Body of pancreas (tissue), 4 donors: Measurements from ENCODE around the gene KLF7. TPM values are rescaled to one million over a fixed set of nuclear protein-coding genes. Genes with fewer than 3 reads are reported as not detected.
A peak's percentile ranks its signal among the peaks of the same experiment; 100 is the strongest.

Experiments used
- ATAC-seq: fragments of 150-250 bp; one replicate; pipeline ENCODE4 v1.9.1; 2016
- DNase-seq, 4 donors: peaks; one replicate each; pipeline ENCODE4 v3.0.0-alpha.2; 2019
- H3K27ac ChIP-seq, 4 donors: fragments of 200-600 bp; sonication (generic); 1 replicate in 3 of 4; 2 replicates in 1 of 4; pipeline versions ENCODE4 v1.5.1 to v1.6.1; 2016 to 2019; ENCODE audit warnings: mild to moderate bottlenecking in 1 of 4, mixed read lengths in 1 of 4, moderate library complexity in 1 of 4
- H3K27me3 ChIP-seq, 2 donors: fragments of 200-600 bp; sonication (generic); one replicate each; pipeline ENCODE4 v1.6.0; 2016; ENCODE audit warnings: mild to moderate bottlenecking in 1 of 2
- H3K36me3 ChIP-seq, 2 donors: fragments of 200-600 bp; sonication (generic); replicated peaks in 1 of 2; 2 replicates each; pipeline ENCODE4 v1.5.1; 2016; ENCODE audit warnings: low read depth in 2 of 2; ENCODE audit not compliant: insufficient read depth in 1 of 2
- H3K4me1 ChIP-seq: fragments of 200-600 bp; sonication (generic); one replicate; pipeline ENCODE4 v1.6.0; 2016
- H3K4me3 ChIP-seq, 2 donors: fragments of 200-600 bp; sonication (generic); 1 replicate in 1 of 2; 2 replicates in 1 of 2; pipeline ENCODE4 v1.5.1; 2016 to 2019
- H3K9me3 ChIP-seq, 3 donors: fragments of 200-600 bp; sonication (generic); 1 replicate in 2 of 3; 2 replicates in 1 of 3; pipeline ENCODE4 v1.5.1; 2016
- POLR2A ChIP-seq, 3 donors: fragments of 450-650 bp; IDR thresholded peaks; one replicate each; pipeline ENCODE4 v1.6.1; 2016; ENCODE audit warnings: antibody characterized with exemption in 3 of 3, mild to moderate bottlenecking in 2 of 3
- WGBS, 2 donors: methylation state at CpG; one replicate each; pipeline ENCODE4 v1.1.5; 2017; 5-methylcytosine and 5-hydroxymethylcytosine counted together
- intact Hi-C: fragments of 100-400 bp; cut with DNase I; formaldehyde crosslinking; loops from one replicate; pipeline ENCODE4 v1.15.1; 2023
- total RNA-seq, 2 donors: library from RNA; depleted of rRNA; stranded (reverse); fragments of >200 nt; gene quantifications; one replicate each; pipeline ENCODE4 v1.1.0, GENCODE V29; 2016
- TF ChIP-seq, protein P1 (sequence below), 7 experiments: fragments of 450-650 bp in 4 of 7; fragments of 200-600 bp in 3 of 7; sonication (generic) in 3 of 7; IDR thresholded peaks; one replicate each; pipeline ENCODE4 v1.5.1; 2016 to 2019; ENCODE audit warnings: antibody characterized with exemption in 7 of 7

The KLF7 gene
- total RNA-seq, 2 donors from 2014 or later, result 4.6 to 9.3 TPM

DNA sequence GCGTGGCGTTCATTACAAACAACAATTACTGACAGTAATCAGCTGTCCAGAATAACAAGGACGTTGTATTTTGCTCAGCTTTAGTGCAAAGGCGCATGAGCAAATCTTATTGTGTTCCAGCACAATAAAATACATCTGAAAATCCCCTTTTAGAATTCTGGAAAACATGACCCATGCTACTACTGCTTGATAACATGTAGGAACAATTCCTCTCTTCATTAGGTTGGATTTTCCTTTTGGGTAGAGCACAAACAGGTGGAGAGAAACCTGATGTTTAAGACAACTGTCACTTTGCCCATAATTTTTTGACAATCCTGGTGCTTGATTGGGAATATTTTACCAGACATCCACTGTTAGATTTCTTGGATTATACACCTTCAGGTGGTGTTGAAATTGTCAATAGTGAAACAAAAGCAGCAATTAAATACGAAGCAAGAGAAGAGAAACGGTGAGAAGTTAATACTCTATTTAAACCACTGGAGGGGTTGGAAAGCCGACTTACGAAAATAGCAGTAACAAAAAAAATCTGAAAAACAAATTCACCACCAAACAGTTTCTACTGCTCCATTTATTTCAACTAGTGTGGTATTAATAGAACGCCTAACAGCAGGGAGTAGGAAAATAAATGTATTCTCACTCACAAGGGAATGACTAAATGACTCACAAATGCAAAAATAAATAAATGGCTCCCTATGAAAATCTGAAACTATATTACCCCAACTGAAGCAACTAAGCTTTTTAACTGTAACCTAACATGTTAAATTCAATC, 123.8 kb downstream of the KLF7 start:
- 59 to 67% methylated on average over 9 of the region's 9 CpGs for WGBS, 2 donors
- Histone ChIP-seq H3K4me1 (no peaks in the 10 kb centered on the region), H3K36me3 (no peaks in the 10 kb centered on the region), H3K27ac (no peak overlapping the region), H3K27me3 (no peaks in the 10 kb centered on the region), H3K4me3 (no peak overlapping the region), H3K9me3 (no peaks in the 10 kb centered on the region)
- ATAC-seq (no peak), DNase-seq (no peak)
- intact Hi-C loops, result no loop called here
- TF ChIP-seq POLR2A (IDR thresholded peaks at IDR 0.05), result no peak
- TF ChIP-seq, protein P1, sequence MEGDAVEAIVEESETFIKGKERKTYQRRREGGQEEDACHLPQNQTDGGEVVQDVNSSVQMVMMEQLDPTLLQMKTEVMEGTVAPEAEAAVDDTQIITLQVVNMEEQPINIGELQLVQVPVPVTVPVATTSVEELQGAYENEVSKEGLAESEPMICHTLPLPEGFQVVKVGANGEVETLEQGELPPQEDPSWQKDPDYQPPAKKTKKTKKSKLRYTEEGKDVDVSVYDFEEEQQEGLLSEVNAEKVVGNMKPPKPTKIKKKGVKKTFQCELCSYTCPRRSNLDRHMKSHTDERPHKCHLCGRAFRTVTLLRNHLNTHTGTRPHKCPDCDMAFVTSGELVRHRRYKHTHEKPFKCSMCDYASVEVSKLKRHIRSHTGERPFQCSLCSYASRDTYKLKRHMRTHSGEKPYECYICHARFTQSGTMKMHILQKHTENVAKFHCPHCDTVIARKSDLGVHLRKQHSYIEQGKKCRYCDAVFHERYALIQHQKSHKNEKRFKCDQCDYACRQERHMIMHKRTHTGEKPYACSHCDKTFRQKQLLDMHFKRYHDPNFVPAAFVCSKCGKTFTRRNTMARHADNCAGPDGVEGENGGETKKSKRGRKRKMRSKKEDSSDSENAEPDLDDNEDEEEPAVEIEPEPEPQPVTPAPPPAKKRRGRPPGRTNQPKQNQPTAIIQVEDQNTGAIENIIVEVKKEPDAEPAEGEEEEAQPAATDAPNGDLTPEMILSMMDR (IDR thresholded peaks at IDR 0.05), result no peak

- TF ChIP-seq, protein P1 (IDR thresholded peaks at IDR 0.05), result no peak
- no peak for TF ChIP-seq POLR2A (IDR thresholded peaks at IDR 0.05)
- intact Hi-C loops, result no loop called here
- H3K27ac ChIP-seq, result no peak overlapping the region
- H3K27me3 ChIP-seq, result no peaks in the 10 kb centered on the region
- ATAC-seq (no peak), DNase-seq (no peak)
- no peak overlapping the region for H3K4me3 ChIP-seq
- H3K4me1 ChIP-seq, result no peaks in the 10 kb centered on the region
- H3K36me3 ChIP-seq, result no peaks in the 10 kb centered on the region
- no peaks in the 10 kb centered on the region for H3K9me3 ChIP-seq
- WGBS, 2 donors, result 44 to 51% methylated on average over 10 of the region's 10 CpGs
Measured at GRCh38 chr2:207041279-207041678, 124.5 kb downstream of the KLF7 start.

GRCh38 chr2:207040696-207041095, 125.1 kb downstream of the KLF7 start:
- 60 to 65% methylated on average over 9 of the region's 9 CpGs for WGBS, 2 donors
- no peak for ATAC-seq
- no peaks in the 10 kb centered on the region for H3K27me3 ChIP-seq
- no peak overlapping the region for H3K4me3 ChIP-seq
- intact Hi-C loops, result no loop called here
- DNase-seq, result peak in 1 of 4 donors; percentile 17
- H3K27ac ChIP-seq, result no peak overlapping the region
- H3K9me3 ChIP-seq, result no peaks in the 10 kb centered on the region
- no peaks in the 10 kb centered on the region for H3K4me1 ChIP-seq
- no peak for TF ChIP-seq POLR2A (IDR thresholded peaks at IDR 0.05)
- TF ChIP-seq, protein P1 (IDR thresholded peaks at IDR 0.05), result no peak
- no peaks in the 10 kb centered on the region for H3K36me3 ChIP-seq

DNA sequence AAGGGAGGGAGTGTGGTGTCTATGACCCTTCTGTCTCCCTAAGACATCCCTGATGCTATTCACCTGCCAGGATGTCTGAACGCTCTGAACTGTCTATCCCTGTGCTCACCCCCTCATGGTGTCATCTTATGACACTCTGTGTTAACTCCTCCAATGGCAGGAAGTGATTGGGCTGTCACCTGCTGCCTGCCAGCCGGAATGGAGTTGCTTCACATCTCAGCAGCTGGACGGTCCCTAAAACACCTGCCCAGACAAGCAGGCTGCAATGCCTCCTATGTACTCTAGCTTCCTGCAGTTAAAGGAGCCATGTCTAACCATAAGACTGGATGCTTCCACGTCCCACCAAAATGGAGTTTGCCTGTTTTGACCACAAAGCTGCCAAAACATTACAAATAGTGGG, 126.5 kb downstream of the KLF7 start:
- Histone ChIP-seq H3K9me3 (no peaks in the 10 kb centered on the region), H3K27ac (no peak overlapping the region), H3K27me3 (no peaks in the 10 kb centered on the region), H3K4me1 (no peaks in the 10 kb centered on the region), H3K4me3 (no peak overlapping the region), H3K36me3 (no peaks in the 10 kb centered on the region)
- DNase-seq (no peak), ATAC-seq (no peak)
- intact Hi-C loops, result no loop called here
- TF ChIP-seq, protein P1 (IDR thresholded peaks at IDR 0.05), result no peak
- TF ChIP-seq POLR2A (IDR thresholded peaks at IDR 0.05), result no peak
- 49 to 63% methylated on average over 4 of the region's 4 CpGs for WGBS, 2 donors

- DNase-seq, result no peak
- no peaks in the 10 kb centered on the region for H3K27me3 ChIP-seq
- no peak overlapping the region for H3K27ac ChIP-seq
- intact Hi-C loops, result no loop called here
- TF ChIP-seq POLR2A (IDR thresholded peaks at IDR 0.05), result no peak
- TF ChIP-seq, protein P1 (IDR thresholded peaks at IDR 0.05), result no peak
- no peaks in the 10 kb centered on the region for H3K36me3 ChIP-seq
- no peak for ATAC-seq
- no peaks in the 10 kb centered on the region for H3K9me3 ChIP-seq
- WGBS, 2 donors, result 59 to 63% methylated on average over 2 of the region's 2 CpGs
- no peaks in the 10 kb centered on the region for H3K4me1 ChIP-seq
- no peak overlapping the region for H3K4me3 ChIP-seq
Measured at GRCh38 chr2:207038299-207038698, 127.4 kb downstream of the KLF7 start.
